Lower leg skin (tissue), 4 donors: ENCODE data around the gene LRP1. TPM values are rescaled to one million over a fixed set of nuclear protein-coding genes. Genes with fewer than 3 reads are reported as not detected.
A peak's percentile ranks its signal among the peaks of the same experiment; 100 is the strongest.

Experiments used
- DNase-seq, 2 donors: peaks; one replicate each; pipeline ENCODE4 v3.0.0-alpha.2; 2019; ENCODE audit warnings: low spot score in 2 of 2
- H3K4me3 ChIP-seq: fragments of 200-600 bp; sonication (generic); 2 replicates; pipeline ENCODE4 v1.5.1; 2017; ENCODE audit warnings: mild to moderate bottlenecking, low read depth; ENCODE audit not compliant: poor library complexity, severe bottlenecking
- CTCF ChIP-seq, 3 donors: fragments of 450-650 bp; IDR thresholded peaks; one replicate each; pipeline ENCODE4 v1.5.1; 2016; ENCODE audit warnings: antibody characterized with exemption in 3 of 3, mild to moderate bottlenecking in 3 of 3, moderate library complexity in 2 of 3
- POLR2A ChIP-seq, 2 donors: fragments of 450-650 bp; IDR thresholded peaks; one replicate each; pipeline ENCODE4 v1.6.1; 2016 to 2017; ENCODE audit warnings: antibody characterized with exemption in 2 of 2, mild to moderate bottlenecking in 1 of 2, moderate library complexity in 1 of 2
- WGBS, 2 donors: methylation state at CpG; one replicate each; pipeline ENCODE4 v1.1.5; 2018; 5-methylcytosine and 5-hydroxymethylcytosine counted together
- intact Hi-C: fragments of 100-400 bp; cut with DNase I; formaldehyde crosslinking; loops from one replicate; pipeline ENCODE4 v1.15.0; 2023; ENCODE audit warnings: low total_unique reads
- total RNA-seq, 4 donors: library from RNA; depleted of rRNA; stranded (reverse); fragments of >200 nt; gene quantifications; one replicate each; pipeline ENCODE4 v1.1.0, GENCODE V29; 2016

The LRP1 gene
- total RNA-seq, 4 donors from 2014 or later: 93.4 to 156 (median 101) TPM

DNA sequence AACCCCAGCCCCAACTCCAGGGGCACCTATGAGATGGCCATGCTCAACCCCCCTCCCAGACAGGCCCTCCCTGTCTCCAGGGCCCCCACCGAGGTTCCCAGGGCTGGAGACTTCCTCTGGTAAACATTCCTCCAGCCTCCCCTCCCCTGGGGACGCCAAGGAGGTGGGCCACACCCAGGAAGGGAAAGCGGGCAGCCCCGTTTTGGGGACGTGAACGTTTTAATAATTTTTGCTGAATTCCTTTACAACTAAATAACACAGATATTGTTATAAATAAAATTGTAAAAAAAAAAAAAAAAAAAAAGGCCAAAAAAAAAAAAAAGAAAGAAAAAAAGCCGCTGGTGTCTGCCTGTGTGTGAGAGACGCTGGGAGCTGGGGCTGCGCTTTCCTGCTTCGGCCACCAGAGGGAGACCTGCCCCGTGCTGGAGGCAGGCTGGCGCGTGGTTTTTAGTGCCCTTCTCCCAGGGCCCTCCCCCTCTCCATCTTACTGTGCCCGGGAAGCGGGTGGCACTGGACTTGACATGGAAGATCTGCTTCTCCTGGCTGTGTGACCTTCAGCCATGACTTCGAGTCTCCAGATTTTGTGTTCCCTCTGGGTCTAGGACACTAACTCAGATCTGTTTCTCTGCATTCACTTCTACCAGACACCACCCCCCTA, 84.9 kb downstream of the LRP1 start:
- peak; percentile 88 to 98 for DNase-seq
- intact Hi-C loops: no loop called here
- H3K4me3 ChIP-seq: no peak overlapping the region
- WGBS, 2 donors: 2 to 6% methylated on average over 16 of the region's 16 CpGs
- TF ChIP-seq CTCF (IDR thresholded peaks at IDR 0.05): peak in 1 of 3 donors; percentile 57
- TF ChIP-seq POLR2A (IDR thresholded peaks at IDR 0.05): no peak

GRCh38 chr12:57213763-57214397, 85.6 kb downstream of the LRP1 start:
- H3K4me3 ChIP-seq: no peak overlapping the region
- intact Hi-C loops: loop anchor here (2.0 kb wide), 1 partner anchor 27 kb away; no protein-coding TSS in a partner anchor
- 47 to 49% methylated on average over 4 of the region's 4 CpGs for WGBS, 2 donors
- TF ChIP-seq CTCF (IDR thresholded peaks at IDR 0.05) (no peak), POLR2A (IDR thresholded peaks at IDR 0.05) (no peak)
- no peak for DNase-seq

DNA sequence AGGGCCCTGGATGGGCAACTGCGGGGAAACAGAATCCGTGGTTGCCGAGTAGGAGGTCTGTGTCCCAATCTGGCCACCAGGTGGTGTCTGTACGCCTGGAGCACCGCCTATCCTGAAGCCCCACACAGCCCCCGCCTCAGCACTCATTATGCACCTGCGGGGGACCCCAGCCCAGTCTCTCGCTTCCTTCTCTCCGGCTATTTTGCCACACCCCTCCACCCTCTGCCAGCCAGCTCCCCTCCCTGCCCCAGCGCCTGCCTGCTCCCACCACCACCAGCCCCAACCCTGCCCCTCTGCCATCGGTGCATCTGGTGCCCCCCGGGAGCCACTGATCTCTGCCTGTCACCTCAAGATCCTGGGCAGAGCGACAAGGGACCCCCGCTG, 86.1 kb downstream of the LRP1 start:
- H3K4me3 ChIP-seq: no peak overlapping the region
- peak in 1 of 2 donors; percentile 92 for DNase-seq
- TF ChIP-seq POLR2A (IDR thresholded peaks at IDR 0.05) (no peak), CTCF (IDR thresholded peaks at IDR 0.05) (no peak)
- intact Hi-C loops: loop anchor here (2.0 kb wide), 1 partner anchor 26 kb away; no protein-coding TSS in a partner anchor
- 2% methylated on average over 14 of the region's 14 CpGs for WGBS, 2 donors

GRCh38 chr12:57215065-57215464, 86.8 kb downstream of the LRP1 start:
- WGBS, 2 donors: 21 to 24% methylated on average over 11 of the region's 11 CpGs
- DNase-seq: no peak
- intact Hi-C loops: loop anchor here (2.0 kb wide), 1 partner anchor 26 kb away; no protein-coding TSS in a partner anchor
- TF ChIP-seq POLR2A (IDR thresholded peaks at IDR 0.05) (no peak), CTCF (IDR thresholded peaks at IDR 0.05) (no peak)
- no peak overlapping the region for H3K4me3 ChIP-seq

- no peak for DNase-seq
- intact Hi-C loops: loop anchor here (2.0 kb wide), 1 partner anchor 25 kb away; no protein-coding TSS in a partner anchor
- no peak for TF ChIP-seq POLR2A (IDR thresholded peaks at IDR 0.05)
- no peak for TF ChIP-seq CTCF (IDR thresholded peaks at IDR 0.05)
- 8 to 12% methylated on average over 7 of the region's 7 CpGs for WGBS, 2 donors
- H3K4me3 ChIP-seq: no peak overlapping the region
These were observed 87.4 kb downstream of the LRP1 start for GRCh38 chr12:57215668-57216013.
